RWPE2 (cell line): ENCODE results near the gene FBXL20.

Experiments
- ATAC-seq: fragments of 200-7000 bp; cut with Tn5 transposase; 3 replicates; pipeline ENCODE4 v1.9.1; 2021; ENCODE audit warnings: low read depth
- DNase-seq: peaks from one replicate; pipeline ENCODE4 v3.0.0-alpha.2; 2020; ENCODE audit warnings: low spot score
- H3K27ac ChIP-seq: fragments of 450-650 bp; 2 replicates; pipeline ENCODE4 v1.5.1; 2017; ENCODE audit warnings: mild to moderate bottlenecking; ENCODE audit not compliant: poor library complexity, severe bottlenecking
- H3K27me3 ChIP-seq: fragments of 250-450 bp; sonication (Bioruptor Pico); 2 replicates; pipeline ENCODE4 v1.5.1; 2021; ENCODE audit warnings: mild to moderate bottlenecking, moderate library complexity; ENCODE audit not compliant: insufficient read depth, poor library complexity, severe bottlenecking
- H3K36me3 ChIP-seq: fragments of 250-450 bp; sonication (Bioruptor Pico); 2 replicates; pipeline ENCODE4 v1.5.1; 2020; ENCODE audit warnings: low read depth, mild to moderate bottlenecking, moderate library complexity
- H3K4me1 ChIP-seq: fragments of 250-450 bp; sonication (Bioruptor Pico); 2 replicates; pipeline ENCODE4 v1.5.1; 2021; ENCODE audit warnings: mild to moderate bottlenecking, moderate library complexity; ENCODE audit not compliant: insufficient read depth, poor library complexity, severe bottlenecking
- H3K4me3 ChIP-seq: fragments of 250-450 bp; sonication (Bioruptor Pico); 2 replicates; pipeline ENCODE4 v1.5.1; 2021; ENCODE audit warnings: mild to moderate bottlenecking, moderate library complexity; ENCODE audit not compliant: severe bottlenecking
- H3K9me3 ChIP-seq: fragments of 250-450 bp; sonication (Bioruptor Pico); 2 replicates; pipeline ENCODE4 v1.5.1; 2021; ENCODE audit warnings: mild to moderate bottlenecking, moderate library complexity; ENCODE audit not compliant: severe bottlenecking
- CTCF ChIP-seq: fragments of 450-650 bp; IDR thresholded peaks from one replicate; pipeline ENCODE4 v1.5.1; 2017; ENCODE audit warnings: mild to moderate bottlenecking, moderate library complexity; ENCODE audit not compliant: poor library complexity, severe bottlenecking

Gene FBXL20

GRCh38 chr17:39244016-39244599, 157.3 kb downstream of the FBXL20 start:
- DNase-seq = no peak
- no peak for ATAC-seq
- H3K4me1 ChIP-seq = peaks cover 8% of the 10 kb centered on the region

GRCh38 chr17:39243155-39243554, 158.3 kb downstream of the FBXL20 start:
- Histone ChIP-seq H3K4me1 (peaks cover 10% of the 10 kb centered on the region), H3K27ac (no peak overlapping the region), H3K27me3 (no peaks in the 10 kb centered on the region), H3K4me3 (no peak overlapping the region), H3K9me3 (no peaks in the 10 kb centered on the region), H3K36me3 (no peaks in the 10 kb centered on the region)
- ATAC-seq (no peak), DNase-seq (no peak)
- TF ChIP-seq CTCF = no peak

More at GRCh38 chr17:39244016-39244599, 157.3 kb downstream of the FBXL20 start:
- H3K4me3 ChIP-seq = no peak overlapping the region
- no peaks in the 10 kb centered on the region for H3K9me3 ChIP-seq
- H3K27ac ChIP-seq = no peak overlapping the region
- H3K27me3 ChIP-seq = no peaks in the 10 kb centered on the region
- TF ChIP-seq CTCF = no peak
- H3K36me3 ChIP-seq = no peaks in the 10 kb centered on the region

GRCh38 chr17:39240631-39241030, 160.8 kb downstream of the FBXL20 start:
- TF ChIP-seq CTCF = no peak
- Histone ChIP-seq H3K4me1 (peaks cover 11% of the 10 kb centered on the region), H3K4me3 (no peak overlapping the region), H3K36me3 (no peaks in the 10 kb centered on the region), H3K9me3 (no peaks in the 10 kb centered on the region), H3K27ac (no peak overlapping the region), H3K27me3 (no peaks in the 10 kb centered on the region)
- DNase-seq (no peak), ATAC-seq (no peak)

GRCh38 chr17:39239640-39240314, 161.6 kb downstream of the FBXL20 start:
- no peak for DNase-seq
- Histone ChIP-seq H3K4me3 (no peak overlapping the region), H3K9me3 (no peaks in the 10 kb centered on the region), H3K27ac (no peak overlapping the region), H3K27me3 (no peaks in the 10 kb centered on the region), H3K4me1 (peaks cover 11% of the 10 kb centered on the region), H3K36me3 (no peaks in the 10 kb centered on the region)
- no peak for ATAC-seq
- peak; percentile 39 for TF ChIP-seq CTCF
